HCT116 (cell line): Measurements from ENCODE around the gene SH2D3C. TPM values are rescaled to one million over a fixed set of nuclear protein-coding genes. Genes with fewer than 3 reads are reported as not detected.

ENCODE experiments used
- ATAC-seq: fragments of 200-7000 bp; cut with Tn5 transposase; 2 replicates; pipeline ENCODE4 v1.9.1; 2020; ENCODE audit warnings: mild to moderate bottlenecking, moderate library complexity
- BruUV-seq: library from RNA; stranded (reverse); fragments of 400-500 nt; replicated peaks from 2 replicates; lab custom pipeline; 2021; lab: Mats Ljungman, UMichigan
- CTCF ChIA-PET: fragments of 300-600 bp; sonication (Branson Sonifier 250); formaldehyde crosslinking; loops from one replicate; lab custom pipeline; 2021; ENCODE audit warnings: antibody characterized with exemption; lab: Charles Lee
- POLR2A ChIA-PET: fragments of 300-600, 350-600 bp; sonication (Branson Sonifier 250); formaldehyde crosslinking; loops from one replicate; lab custom pipeline; 2021; ENCODE audit warnings: antibody characterized with exemption; lab: Charles Lee
- RAD21 ChIA-PET, 2 experiments: fragments of 300-600 bp; sonication (Branson Sonifier 250); formaldehyde crosslinking; loops; one replicate each; lab custom pipeline; 2023; ENCODE audit warnings: low total read pairs in 2 of 2; ENCODE audit not compliant: uncharacterized antibody in 2 of 2, unreplicated experiment in 2 of 2, low non-redundant PET in 1 of 2; lab: Charles Lee
- DNase-seq: peaks from one replicate; pipeline ENCODE4 v3.0.0-alpha.2; 2010; ENCODE audit warnings: low read depth, low spot score
- H2AFZ ChIP-seq: fragments of 200-600 bp; shearing (Covaris generic), sonication (generic); 2 replicates; pipeline ENCODE4 v1.6.1; 2017; ENCODE audit warnings: low read depth, mixed run types, mixed read lengths, antibody characterized with exemption, low read length; ENCODE audit not compliant: poor library complexity, severe bottlenecking
- H3K27ac ChIP-seq: 2 replicates; pipeline ENCODE4 v1.5.1; 2012; ENCODE audit warnings: low read depth, low read length
- H3K27me3 ChIP-seq: fragments of 200-600 bp; sonication (generic); 2 replicates; pipeline ENCODE4 v1.6.1; 2016; ENCODE audit warnings: mixed run types, low read length, mixed read lengths; ENCODE audit not compliant: insufficient read depth
- H3K36me3 ChIP-seq, 2 experiments: fragments of 200-500 bp in 1 of 2; fragments of 200-600 bp in 1 of 2; sonication (Bioruptor generic) in 1 of 2; sonication (generic) in 1 of 2; 2 replicates each; pipeline versions ENCODE4 v1.5.1 to v1.6.1; 2014 to 2016; ENCODE audit warnings: low read length in 2 of 2, inconsistent platforms in 1 of 2, mixed read lengths in 1 of 2, mixed run types in 1 of 2; ENCODE audit not compliant: insufficient read depth in 2 of 2, control insufficient read depth in 1 of 2
- H3K4me1 ChIP-seq, 2 experiments: fragments of 200-600 bp in 1 of 2; sonication (generic) in 1 of 2; 2 replicates each; pipeline versions ENCODE4 v1.5.1 to v1.6.1; 2012 to 2017; ENCODE audit warnings: low read length in 2 of 2, inconsistent platforms in 1 of 2, mild to moderate bottlenecking in 1 of 2, mixed read lengths in 1 of 2, mixed run types in 1 of 2, moderate library complexity in 1 of 2; ENCODE audit not compliant: insufficient read depth in 2 of 2, control insufficient read depth in 1 of 2
- H3K4me2 ChIP-seq: fragments of 200-600 bp; sonication (generic); 2 replicates; pipeline ENCODE4 v1.6.1; 2017; ENCODE audit warnings: mixed run types, low read length, mixed read lengths
- H3K4me3 ChIP-seq, 2 experiments: fragments of 200-600 bp in 1 of 2; sonication (generic) in 1 of 2; replicated peaks in 1 of 2; 2 replicates each; pipeline ENCODE4 v1.5.1; 2011 to 2016; ENCODE audit warnings: low read length in 2 of 2, control low read depth in 1 of 2, low read depth in 1 of 2, mild to moderate bottlenecking in 1 of 2, mixed read lengths in 1 of 2, mixed run types in 1 of 2
- H3K79me2 ChIP-seq: fragments of 200-600 bp; sonication (generic); 2 replicates; pipeline ENCODE4 v1.6.1; 2017; ENCODE audit warnings: mild to moderate bottlenecking, mixed run types, low read length, moderate library complexity, mixed read lengths; ENCODE audit not compliant: insufficient read depth
- H3K9ac ChIP-seq: fragments of 200-600 bp; sonication (generic); 2 replicates; pipeline ENCODE4 v1.6.1; 2016; ENCODE audit warnings: low read length, mixed read lengths
- H3K9me2 ChIP-seq: fragments of 200-600 bp; sonication (generic), shearing (Covaris generic); 2 replicates; pipeline ENCODE4 v1.6.1; 2017; ENCODE audit warnings: mixed run types, mild to moderate bottlenecking, moderate library complexity; ENCODE audit not compliant: insufficient read depth
- H3K9me3 ChIP-seq, 2 experiments: fragments of 200-500 bp in 1 of 2; fragments of 200-600 bp in 1 of 2; sonication (Bioruptor generic) in 1 of 2; sonication (generic) in 1 of 2; 2 replicates each; pipeline ENCODE4 v1.6.1; 2014 to 2017; ENCODE audit warnings: low read length in 2 of 2, mixed read lengths in 2 of 2, inconsistent platforms in 1 of 2, low read depth in 1 of 2, mild to moderate bottlenecking in 1 of 2, mixed run types in 1 of 2, moderate library complexity in 1 of 2; ENCODE audit not compliant: control insufficient read depth in 1 of 2, insufficient read depth in 1 of 2
- H4K20me1 ChIP-seq: fragments of 200-600 bp; sonication (generic), shearing (Covaris generic); 2 replicates; pipeline ENCODE4 v1.6.1; 2017; ENCODE audit warnings: mixed run types, mild to moderate bottlenecking, moderate library complexity; ENCODE audit not compliant: insufficient read depth
- CBX3 ChIP-seq: IDR thresholded peaks from 2 replicates; pipeline ENCODE4 v1.6.1; 2012; ENCODE audit warnings: low read depth
- CEBPB ChIP-seq: IDR thresholded peaks from 2 replicates; pipeline ENCODE4 v1.6.1; 2012; ENCODE audit warnings: low read depth
- ELF1 ChIP-seq: IDR thresholded peaks from 2 replicates; pipeline ENCODE4 v1.6.1; 2012; ENCODE audit warnings: low read depth, borderline replicate concordance
- FOSL1 ChIP-seq: IDR thresholded peaks from 2 replicates; pipeline ENCODE4 v1.6.1; 2012; ENCODE audit warnings: low read depth
- POLR2A ChIP-seq: IDR thresholded peaks from 2 replicates; pipeline ENCODE4 v1.7.0; 2011; ENCODE audit warnings: borderline replicate concordance; ENCODE audit not compliant: insufficient read depth, insufficient read length; ENCODE audit errors: extremely low read depth
- RAD21 ChIP-seq: IDR thresholded peaks from 2 replicates; pipeline ENCODE4 v1.6.1; 2012; ENCODE audit warnings: low read depth, mild to moderate bottlenecking
- SP1 ChIP-seq: IDR thresholded peaks from 2 replicates; pipeline ENCODE4 v1.6.1; 2012; ENCODE audit warnings: low read depth
- SRF ChIP-seq: IDR thresholded peaks from 2 replicates; pipeline ENCODE4 v1.6.1; 2012; ENCODE audit warnings: low read depth
- YY1 ChIP-seq: IDR thresholded peaks from 2 replicates; pipeline ENCODE4 v1.6.1; 2011; ENCODE audit warnings: low read length, low read depth, moderate library complexity, mild to moderate bottlenecking; ENCODE audit not compliant: insufficient replicate concordance; ENCODE audit errors: extremely low read depth
- ZNF274 ChIP-seq: fragments of 200-500 bp; sonication (Bioruptor generic); IDR thresholded peaks from 2 replicates; pipeline ENCODE4 v1.6.1; 2014; ENCODE audit warnings: mild to moderate bottlenecking, low read depth, low read length, inconsistent platforms
- intact Hi-C: fragments of 100-400 bp; cut with micrococcal nuclease; formaldehyde crosslinking; loops from 2 replicates; pipeline ENCODE4 v1.10.0; 2022
- microRNA-seq: library from miRNA; unstranded; fragments of <30 nt; microRNA quantifications from one replicate; pipeline ENCODE4, GENCODE V29; 2016; ENCODE audit warnings: borderline number of aligned reads
- total RNA-seq: library from RNA; stranded (reverse); gene quantifications from one replicate; pipeline ENCODE4 v1.2.1, GENCODE V29; 2021; ENCODE audit not compliant: unreplicated experiment
- TF ChIP-seq, protein P1 (sequence below): IDR thresholded peaks from 2 replicates; pipeline ENCODE4 v1.6.1; 2012
- TF ChIP-seq, protein P2 (sequence below): IDR thresholded peaks from 2 replicates; pipeline ENCODE4 v1.6.1; 2012

SH2D3C gene
- total RNA-seq, 1 experiment from 2014 or later: 1.3 TPM

DNA sequence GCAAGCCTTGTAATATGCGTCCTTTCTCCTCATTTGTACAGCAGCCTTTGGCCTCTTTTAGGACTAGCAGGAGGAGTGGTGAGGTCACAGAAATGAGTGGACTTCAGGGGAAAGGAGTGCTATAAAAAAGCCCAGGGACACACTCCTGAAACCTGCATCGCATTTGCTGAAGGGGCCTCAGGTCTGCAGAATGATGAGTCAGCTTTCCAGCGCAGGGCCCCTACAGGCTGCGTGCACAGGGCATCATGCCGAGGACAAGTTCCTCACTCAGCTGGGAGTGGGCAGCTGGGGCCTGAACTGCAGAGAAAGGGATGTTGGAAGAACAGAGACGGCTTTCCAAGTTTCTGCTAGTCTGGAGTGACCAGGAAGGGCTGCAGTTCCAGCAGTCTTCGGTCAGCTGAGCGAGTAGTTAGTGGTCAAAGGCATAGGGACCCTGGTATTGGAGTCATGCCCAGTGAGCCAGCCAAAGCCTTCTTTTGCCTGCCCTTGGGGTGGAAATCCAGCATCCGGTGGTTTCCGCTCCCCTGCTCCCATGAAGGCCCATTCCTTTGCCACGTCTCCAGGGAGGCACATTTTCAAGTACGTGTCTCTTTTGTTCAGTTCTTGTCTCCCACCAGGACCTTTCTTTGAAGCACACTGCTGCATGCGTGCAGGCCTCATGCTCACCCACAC, 89.0 kb downstream of the SH2D3C start:
- TF ChIP-seq, protein P1, sequence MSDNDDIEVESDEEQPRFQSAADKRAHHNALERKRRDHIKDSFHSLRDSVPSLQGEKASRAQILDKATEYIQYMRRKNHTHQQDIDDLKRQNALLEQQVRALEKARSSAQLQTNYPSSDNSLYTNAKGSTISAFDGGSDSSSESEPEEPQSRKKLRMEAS: no peak
- TF ChIP-seq ELF1 (no peak), CBX3 (no peak), FOSL1 (no peak), POLR2A (no peak), YY1 (no peak), SRF (no peak), CEBPB (no peak), RAD21 (no peak), SP1 (no peak), ZNF274 (no peak)
- TF ChIP-seq, protein P2, sequence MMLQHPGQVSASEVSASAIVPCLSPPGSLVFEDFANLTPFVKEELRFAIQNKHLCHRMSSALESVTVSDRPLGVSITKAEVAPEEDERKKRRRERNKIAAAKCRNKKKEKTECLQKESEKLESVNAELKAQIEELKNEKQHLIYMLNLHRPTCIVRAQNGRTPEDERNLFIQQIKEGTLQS: no peak
- Histone ChIP-seq H3K9me2 (no peaks in the 10 kb centered on the region), H4K20me1 (no peaks in the 10 kb centered on the region), H3K9me3 (no peaks in the 10 kb centered on the region), H3K9ac (no peak overlapping the region), H3K4me3 (no peak overlapping the region), H2AFZ (no peak overlapping the region), H3K4me2 (no peak overlapping the region), H3K79me2 (no peaks in the 10 kb centered on the region), H3K4me1 (peaks cover 0 to 4% of the 10 kb centered on the region in 2 experiments; a peak in 1 of 4 replicates), H3K36me3 (0 out of 4 replicates have a peak, but pooled peaks cover 0 to 4% of the 10 kb centered on the region in 2 experiments), H3K27me3 (no peaks in the 10 kb centered on the region), H3K27ac (no peak overlapping the region)
- ChIA-PET RAD21 (no interaction called here), POLR2A (no interaction called here), CTCF (no interaction called here)
- DNase-seq: no peak
- intact Hi-C loops: no loop called here
- no TSS peak for BruUV-seq
- no peak for ATAC-seq

Small RNAs within 50 kb of the gene (microRNA-seq; reads per million reads assigned to microRNA genes)
- gene MIR2861 (not detected), gene MIR3960 (not detected)

Other genes starting within 250 kb of the SH2D3C start
- gene STXBP1, start 166.4 kb downstream of the SH2D3C start, total RNA-seq: 40.6 TPM
- gene CFAP157, start 71.7 kb downstream of the SH2D3C start, total RNA-seq: 0.22 TPM
- 21.8 TPM for gene PTRH1, start 63.0 kb downstream of the SH2D3C start, total RNA-seq
- not detected for gene TTC16, start 62.6 kb downstream of the SH2D3C start, total RNA-seq
- 12.0 TPM for gene TOR2A, start 43.4 kb downstream of the SH2D3C start, total RNA-seq
- gene CDK9, start 7.4 kb upstream of the SH2D3C start, total RNA-seq: 102 TPM
- 70.6 TPM for gene FPGS, start 24.2 kb upstream of the SH2D3C start, total RNA-seq
- 0.76 TPM for gene ENG, start 76.0 kb upstream of the SH2D3C start, total RNA-seq
- gene AK1, start 99.0 kb upstream of the SH2D3C start, total RNA-seq: 61.1 TPM
- 24.5 TPM for gene ST6GALNAC6, start 120.9 kb upstream of the SH2D3C start, total RNA-seq
- gene ST6GALNAC4, start 138.4 kb upstream of the SH2D3C start, total RNA-seq: 49.4 TPM
- gene PIP5KL1, start 152.1 kb upstream of the SH2D3C start, total RNA-seq: 37.6 TPM
- gene DPM2, start 159.2 kb upstream of the SH2D3C start, total RNA-seq: 54.6 TPM
- gene EEIG1, start 202.3 kb upstream of the SH2D3C start, total RNA-seq: 44.2 TPM